NCI-H1436 (cell line): Measurements from ENCODE around the gene FAM98A.

Experiments used
- DNase-seq: peaks from one replicate; lab custom pipeline; 2025; lab: John Stamatoyannopoulos, UW

FAM98A gene

DNA sequence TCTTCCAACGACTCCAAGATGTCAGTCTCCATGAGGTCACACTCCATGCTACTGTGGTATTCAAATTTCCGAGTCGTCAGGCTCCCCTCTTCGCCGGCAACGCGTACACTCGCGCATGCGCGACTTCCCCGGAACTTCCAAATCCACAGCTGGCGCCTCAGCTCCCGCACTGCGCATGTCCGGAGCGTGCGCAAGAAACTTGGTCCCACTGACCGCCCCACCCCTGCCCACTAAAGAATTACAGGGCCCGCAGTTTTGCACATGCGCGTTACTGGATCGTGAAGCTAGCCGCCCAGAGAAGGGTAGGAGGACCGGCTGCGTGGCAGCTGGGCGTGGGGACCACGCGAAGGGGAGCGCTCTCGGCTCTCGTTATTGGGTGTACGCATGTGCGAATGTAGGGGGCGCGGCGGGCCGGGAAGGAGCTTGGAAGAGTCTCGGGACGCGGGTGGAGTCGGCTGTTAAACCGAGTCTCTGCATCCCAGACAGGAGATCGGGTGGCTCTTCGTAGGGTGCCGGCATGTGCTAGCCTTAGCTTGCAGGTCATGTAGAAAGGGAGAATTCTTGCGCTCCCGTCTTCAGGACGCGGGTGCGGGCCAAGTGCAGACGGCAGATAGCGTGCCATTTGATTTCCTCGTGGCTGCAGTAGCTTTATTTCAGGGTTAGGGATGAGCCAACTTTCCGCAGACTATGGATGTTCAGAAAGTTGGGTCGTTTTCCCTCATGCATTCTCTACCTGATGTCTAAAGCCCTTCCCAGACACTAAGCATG is at the start of gene FAM98A:
Gene FAM98A (minus strand): TSS at position 125 of the 768 bp plus-strand sequence. CDS start 78 bp downstream, at position 47.
- DNase-seq: peak; percentile 96

DNA sequence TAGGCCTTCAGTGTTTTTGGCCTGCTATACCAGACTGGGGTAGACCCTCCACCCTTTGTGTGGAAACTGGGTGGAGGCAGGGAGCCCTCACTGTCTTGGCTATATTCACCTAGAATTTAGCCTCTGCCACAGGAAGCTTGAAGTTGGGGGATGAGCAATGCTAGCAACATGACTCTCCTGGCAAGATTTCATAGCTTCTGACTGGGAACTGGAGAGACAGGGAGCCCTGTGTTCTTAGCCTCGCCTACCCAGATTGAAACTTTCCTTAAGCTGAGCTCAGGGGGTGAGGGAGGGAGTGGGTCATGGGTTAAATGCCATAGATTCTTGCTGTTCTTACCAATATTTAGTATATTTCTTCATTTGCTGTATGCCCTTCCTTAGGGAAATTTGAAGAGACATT is 46.8 kb upstream of the FAM98A start:
- no peak for DNase-seq

DNA sequence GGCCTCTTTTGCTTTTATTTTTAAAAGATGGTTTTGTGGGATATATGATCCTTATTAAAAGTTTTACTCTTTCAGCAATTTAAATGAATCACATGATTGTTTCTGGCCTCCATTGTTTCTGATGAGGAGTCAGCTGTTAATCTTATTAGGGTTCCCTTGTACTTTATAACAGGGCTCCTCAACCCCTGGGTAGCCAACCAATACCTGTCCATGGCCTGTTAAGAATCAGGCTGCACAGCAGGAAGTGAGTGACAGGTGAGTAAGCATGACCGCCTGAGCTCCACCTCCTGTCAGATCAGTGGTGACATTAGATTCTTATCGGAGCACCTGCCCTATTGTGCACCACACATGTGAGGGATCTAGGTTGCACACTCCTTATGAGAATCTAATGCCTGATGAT is 45.1 kb upstream of the FAM98A start:
- no peak for DNase-seq

DNA sequence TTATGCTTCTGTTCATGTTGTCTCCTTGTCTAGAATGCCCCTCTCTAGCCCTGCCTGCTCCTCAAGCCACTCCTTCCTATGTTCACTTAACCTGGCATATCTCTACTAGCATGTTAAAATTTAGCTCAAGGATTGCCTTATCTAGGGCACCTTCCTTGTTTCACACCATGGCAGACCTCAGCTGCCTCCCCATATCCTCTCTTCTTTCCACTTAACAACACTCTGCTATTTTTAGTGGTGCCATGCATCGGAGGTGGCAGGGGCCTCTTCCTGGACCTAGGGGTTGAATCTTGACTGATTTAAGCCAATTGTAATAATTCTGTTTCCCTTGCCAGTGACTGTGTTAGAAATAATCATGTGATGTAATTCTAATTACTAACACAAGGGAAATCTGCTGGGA is 36.9 kb upstream of the FAM98A start:
- DNase-seq: no peak

DNA sequence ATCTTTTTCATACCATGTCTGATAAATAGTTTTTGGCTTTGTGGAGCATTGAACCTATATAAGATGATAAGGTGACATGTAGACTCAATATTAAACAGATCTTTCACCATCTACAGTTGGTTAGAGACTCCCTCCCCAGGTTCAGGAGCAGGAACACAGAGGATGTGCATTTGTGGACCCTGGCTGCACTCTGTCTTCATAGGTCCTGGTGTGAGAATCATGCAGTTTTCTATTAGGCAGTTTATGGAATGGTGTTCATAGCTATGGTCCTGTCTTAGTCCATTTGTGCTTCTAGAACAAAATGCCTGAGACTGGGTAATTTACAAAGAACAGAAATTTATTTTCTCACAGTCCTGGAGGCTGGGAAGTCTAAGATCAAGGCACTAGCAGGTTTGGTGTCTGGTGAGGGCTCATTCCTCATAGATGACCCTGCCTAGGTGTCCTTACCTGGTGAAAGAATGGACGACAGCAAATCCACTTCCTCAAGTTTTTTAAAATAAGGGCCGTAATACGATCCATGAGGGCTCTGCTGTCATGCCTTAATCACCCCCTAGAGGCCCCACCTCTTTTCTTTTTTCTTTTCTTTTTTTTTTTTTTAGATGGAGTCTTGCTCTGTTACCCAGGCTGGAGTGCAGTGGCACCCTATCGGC is 35.3 kb upstream of the FAM98A start:
- no peak for DNase-seq

DNA sequence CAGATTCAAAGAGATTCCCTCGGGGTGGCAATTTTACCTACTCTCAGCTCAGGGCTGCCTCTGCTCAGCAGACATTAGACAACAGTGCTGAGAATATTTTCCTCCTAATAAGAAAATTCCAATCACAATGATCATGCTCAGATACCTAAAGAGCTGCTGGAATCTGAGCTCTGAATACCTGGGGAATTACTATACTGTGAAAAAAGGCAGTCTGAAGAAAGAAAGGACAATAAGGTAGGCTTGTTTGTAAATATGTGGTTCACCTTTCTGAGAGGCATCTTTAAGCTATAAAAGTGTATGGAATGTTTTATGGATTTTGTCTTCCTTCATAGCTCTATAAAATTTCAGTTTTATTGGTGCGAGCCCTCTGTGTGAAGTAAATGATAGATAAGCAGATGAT is 34.2 kb upstream of the FAM98A start:
- no peak for DNase-seq

DNA sequence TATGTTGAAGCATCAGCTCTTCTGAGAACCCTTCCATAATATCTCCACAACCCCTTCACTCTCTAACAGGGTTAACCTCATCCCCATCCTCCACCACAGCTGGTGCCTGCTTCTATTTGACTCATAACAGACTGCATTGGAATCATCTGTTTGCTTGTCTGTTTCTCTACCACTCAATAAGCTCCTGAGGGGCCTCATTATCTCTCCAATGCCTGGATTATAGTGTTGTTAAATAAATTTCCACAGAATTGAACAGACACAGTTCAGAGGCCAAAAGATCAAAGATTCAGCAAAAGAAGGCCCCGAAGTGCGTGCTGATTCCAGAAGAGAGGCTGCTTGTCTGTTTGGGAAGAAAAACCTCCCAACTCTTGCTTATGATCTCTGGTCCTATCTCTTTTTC is 33.7 kb upstream of the FAM98A start:
- DNase-seq: no peak

DNA sequence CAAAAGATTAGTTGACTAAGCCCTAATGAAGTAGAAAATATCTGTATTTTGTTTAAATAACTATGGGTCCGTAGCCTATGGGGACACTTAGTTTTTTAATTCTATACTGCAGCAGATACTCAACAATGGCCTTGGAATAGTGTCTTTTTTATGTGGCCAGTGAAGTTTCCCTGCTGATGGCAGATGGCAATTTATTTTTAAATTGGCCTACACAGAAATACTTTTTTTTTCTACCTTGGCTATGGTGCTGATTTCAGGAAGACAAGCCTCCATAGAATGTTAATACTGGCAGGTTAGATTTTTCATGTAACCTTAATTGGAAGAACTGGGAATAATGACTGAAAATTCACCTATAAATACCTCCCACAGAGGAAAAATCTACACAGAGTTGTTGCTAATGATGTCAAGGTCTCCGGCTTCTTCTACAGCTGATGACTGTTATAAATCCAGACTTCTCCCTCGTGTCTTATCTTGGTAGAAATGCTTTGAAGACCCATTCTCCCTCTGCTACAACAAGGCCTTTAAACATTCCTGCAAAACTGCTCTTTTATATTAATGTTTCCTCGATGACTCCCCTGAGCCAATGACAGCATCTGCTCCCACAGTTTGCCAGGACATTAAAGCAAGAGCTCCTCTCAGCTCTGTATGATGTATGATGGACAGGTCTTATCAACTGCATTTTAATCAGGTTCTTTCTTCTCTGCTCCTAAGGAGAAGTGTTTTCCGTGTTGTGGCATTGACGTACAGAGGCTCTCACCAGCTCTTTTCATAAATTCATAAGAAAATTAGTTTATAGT is 29.1 kb upstream of the FAM98A start:
- DNase-seq: no peak

DNA sequence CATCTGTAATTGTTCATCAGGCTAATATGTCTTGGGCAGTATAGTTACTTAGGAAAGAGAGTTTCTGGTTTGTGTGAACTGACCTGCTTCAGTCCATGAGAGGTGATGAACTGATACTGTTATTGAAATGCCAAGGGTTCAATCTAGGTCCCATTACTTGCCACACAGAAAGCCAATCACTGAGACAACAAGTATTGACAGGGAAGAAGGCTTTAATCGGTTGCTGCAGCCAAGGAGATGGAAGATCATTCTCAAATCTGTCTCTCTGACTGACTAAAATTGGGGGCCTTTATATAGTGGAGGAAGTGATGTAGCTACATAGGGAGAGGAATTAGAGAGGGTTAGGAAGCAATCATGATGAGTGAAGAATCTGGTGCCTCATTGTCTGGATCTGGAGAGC is 19.9 kb upstream of the FAM98A start:
- DNase-seq: no peak

DNA sequence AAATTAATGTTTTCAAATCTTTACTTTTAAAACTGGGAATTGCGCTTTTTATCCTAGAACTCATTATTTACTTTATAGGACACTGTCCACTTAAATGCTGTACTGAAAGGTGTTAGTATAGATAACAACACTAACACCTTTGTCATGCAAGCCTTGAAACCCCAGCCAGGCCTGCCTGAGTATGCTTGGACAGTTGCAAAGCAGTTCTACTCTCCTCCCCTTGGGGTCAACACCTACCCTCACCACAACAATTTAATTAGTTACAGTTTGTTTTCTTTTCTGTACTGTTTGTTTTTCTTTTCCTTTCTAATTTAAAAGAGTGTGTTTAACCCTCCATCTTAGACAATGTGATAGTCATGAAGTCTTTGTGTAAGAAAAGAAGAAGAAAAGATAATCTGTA is 18.9 kb upstream of the FAM98A start:
- DNase-seq: no peak

DNA sequence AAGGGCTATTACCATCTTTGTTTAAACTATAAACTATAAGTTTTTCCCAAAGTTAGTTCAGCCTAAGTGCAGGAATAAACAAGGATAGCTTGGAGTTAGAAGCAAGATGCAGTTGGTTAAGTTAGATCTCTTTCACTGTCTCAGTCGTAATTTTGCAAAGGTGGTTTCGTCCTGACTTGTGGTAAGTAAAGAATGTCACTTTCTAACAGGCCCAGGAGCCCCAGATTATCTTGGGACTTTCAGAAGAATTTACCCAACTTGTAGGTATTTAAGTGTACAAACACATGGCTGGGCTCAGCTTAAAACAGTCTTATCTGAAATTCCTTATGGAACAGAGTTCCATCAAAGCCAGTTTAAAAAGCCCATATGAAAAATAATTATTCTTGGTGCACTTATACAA is 18.3 kb upstream of the FAM98A start:
- no peak for DNase-seq

DNA sequence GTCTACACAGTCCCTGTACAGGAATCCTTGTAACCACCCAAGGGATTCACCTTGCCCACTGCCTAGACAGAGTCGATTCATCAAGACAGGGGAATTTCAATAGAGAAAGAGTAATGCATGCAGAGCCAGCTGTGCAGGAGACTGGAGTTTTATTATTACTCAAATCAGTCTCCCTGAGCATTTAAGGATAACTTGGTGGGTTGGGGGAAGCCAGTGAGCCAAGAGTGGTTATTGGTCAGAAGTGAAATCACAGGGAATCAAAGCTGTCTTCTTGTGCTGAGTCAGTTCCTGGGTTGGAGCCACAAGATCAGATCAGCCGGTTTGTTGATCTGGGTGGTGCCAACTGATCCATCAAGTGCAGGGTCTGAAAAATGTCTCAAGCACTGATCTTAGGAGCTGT is 17.8 kb upstream of the FAM98A start:
- DNase-seq: no peak

DNA sequence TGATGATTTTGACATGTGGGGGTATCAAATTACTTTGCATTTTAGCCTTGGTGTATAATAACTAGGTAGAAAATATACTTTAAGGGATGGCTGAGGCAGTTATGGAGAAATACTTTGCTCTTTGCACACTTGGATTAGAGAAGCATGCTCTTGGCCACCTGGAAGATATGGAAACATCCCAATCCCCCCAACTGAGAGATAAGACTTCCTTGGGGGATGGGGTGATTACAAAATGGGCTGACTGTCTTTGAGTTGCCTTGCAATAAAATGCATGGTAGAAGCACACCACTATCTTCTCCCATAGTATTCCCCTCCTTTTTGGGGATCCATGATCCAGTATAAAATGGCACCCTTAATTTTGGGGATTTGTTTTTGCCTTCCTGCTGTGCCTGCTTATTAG is 15.1 kb upstream of the FAM98A start:
- no peak for DNase-seq

DNA sequence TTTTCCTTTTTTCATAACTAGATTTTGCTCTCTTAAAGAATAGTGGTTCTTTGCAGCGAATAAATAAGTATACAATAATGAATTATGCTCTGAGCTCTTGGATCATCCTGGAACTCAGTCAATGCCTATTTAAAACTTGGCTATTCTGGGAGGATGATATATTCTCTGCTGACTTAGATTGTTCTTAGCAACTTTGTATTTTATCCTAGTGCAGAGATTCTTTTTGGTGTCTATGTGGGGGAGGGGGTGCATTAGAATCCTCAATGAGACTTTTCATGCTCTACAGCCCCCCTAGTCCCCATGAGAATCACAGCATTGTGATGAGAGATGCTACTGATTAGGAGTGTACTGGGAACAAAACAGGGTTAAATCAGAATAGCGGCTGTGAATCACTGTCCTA is 8.8 kb upstream of the FAM98A start:
- DNase-seq: no peak

DNA sequence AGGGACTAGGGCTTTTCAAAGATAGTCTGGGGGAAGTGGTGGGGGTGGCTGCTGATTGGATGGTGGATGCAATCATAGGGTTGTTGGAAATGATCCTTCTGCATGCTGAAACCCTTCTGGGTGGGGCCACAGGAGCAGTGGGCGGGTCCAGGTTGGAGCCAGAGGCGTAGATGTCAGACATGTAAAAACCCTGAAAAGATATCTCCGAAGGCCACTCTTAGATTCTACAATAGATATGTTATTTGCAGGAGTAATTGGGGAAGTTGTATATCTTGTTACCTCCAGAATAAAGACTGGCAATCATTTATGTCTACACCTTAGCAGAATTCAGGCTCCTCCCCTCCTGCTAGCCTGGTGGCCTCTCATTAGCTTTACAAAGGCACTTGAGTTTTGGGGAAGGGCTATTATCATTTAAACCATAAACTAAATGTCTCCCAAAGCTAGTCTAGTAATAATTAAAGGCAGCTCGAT is 8.2 kb upstream of the FAM98A start:
- no peak for DNase-seq

DNA sequence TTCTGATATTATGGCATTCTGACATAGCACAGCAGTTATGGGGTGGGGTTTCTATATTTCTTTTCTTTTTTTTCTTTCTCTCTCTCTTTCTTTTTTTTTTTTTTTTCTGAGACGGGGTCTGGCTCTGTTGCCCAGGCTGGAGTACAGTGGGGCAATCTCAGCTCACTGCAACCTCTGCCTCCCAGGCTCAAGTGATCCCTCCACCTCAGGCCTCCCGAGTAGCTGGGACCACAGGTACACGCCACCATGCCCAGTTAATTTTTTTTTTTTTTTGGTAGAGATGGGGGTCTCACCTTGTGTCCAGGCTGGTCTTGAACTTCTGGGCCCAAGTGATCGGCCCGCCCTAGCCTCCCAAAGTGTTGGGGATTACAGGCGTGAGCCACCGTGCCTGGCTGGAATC is 7.5 kb upstream of the FAM98A start:
- DNase-seq: no peak

DNA sequence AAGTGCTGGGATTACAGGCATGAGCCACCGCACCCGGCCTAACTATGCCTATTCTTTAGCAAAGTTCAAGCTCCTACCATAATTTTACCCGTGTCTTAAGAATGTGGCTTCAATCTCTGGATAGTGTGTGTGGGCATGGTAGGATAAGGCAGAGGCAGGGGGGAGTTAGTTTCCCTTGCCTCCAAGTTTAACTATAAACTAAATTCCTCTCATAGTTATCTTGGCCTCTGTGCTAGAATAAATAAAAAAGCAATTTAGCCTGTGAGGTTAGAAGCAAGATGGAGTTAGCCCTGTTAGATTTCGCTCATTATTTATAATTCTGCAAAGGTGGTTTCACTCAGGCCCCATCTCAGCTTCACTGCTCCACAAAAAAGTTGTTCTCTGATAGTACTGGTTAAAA is 7.0 kb upstream of the FAM98A start:
- no peak for DNase-seq

DNA sequence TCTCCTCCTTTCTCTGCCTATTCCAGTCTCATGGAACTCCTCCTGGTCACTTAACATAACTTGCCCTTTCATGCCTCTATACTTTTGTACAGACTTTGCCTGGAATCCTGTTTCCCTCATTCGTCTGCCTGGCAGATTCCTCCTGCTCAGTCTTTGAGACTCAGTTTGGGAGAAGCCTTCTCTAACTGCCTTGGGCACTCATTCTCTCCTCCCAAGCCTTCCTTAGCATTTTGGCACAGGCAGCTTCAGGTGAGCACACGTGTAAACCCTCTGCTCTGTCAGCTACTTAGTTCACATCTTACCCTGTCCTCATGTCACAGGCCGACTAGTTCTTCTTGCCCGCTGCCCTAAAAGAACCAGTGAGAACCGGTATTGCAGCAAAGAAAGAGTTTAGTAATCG is 6.0 kb upstream of the FAM98A start:
- no peak for DNase-seq

DNA sequence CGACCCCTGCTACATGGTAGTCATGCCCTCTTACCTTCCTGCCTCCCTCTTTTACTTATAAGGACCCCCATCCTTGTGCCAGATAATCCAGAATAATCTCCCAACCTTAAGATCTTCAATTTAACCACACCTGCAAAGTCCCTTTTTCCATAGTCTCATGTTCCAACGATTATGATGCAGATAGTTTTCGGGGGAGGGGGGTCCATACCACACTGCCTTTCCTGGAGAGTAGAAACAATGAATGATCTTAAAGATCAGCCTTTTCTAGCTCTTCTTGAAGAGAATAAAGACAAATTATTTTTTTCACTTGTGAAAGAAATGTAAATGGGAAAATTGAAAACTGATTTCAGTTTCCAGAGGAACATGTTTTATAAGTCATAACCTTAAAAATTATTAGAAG is 4.3 kb upstream of the FAM98A start:
- no peak for DNase-seq

DNA sequence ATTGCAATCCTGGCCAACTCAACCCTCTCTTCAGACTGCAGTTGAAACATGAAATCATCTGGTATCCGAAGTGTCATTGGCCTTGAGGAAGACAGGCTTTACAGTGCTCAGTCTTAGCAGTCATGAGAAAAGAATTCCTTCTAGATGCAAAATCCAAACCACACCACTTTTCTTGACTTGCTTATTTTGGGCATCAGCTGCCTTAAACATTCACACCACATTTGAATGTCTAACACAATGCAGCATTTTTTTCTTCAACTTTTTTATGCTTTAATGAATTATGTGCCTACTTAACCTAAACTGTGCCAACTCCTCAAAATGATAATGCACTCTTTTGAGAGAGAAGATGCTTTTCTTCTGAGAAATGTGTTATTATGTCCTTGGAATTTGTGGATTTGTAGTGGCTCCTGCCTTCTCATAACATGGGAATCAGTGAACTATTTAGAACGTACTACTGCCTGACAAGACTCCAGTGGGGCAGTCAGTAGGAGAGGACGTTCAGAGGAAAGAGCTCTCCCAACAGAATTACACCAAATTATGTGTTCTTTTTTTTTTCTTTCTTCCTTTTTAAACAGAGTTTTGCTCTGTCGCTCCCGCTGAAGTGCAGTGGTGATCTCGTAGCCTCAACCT is 3.2 kb upstream of the FAM98A start:
- no peak for DNase-seq

DNA sequence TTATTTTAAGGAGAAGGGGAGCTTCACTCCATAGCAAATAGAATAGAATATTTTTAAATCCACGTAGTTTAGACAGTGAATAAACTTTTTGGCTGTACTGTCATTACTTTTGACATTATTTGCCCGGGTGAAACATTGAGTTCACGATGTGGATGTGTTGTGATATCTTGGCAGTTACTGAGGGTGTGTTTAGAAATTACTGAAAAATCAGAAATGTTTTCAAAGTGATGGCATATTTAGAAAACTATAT is 769 bp upstream of the FAM98A start:
- no peak for DNase-seq

DNA sequence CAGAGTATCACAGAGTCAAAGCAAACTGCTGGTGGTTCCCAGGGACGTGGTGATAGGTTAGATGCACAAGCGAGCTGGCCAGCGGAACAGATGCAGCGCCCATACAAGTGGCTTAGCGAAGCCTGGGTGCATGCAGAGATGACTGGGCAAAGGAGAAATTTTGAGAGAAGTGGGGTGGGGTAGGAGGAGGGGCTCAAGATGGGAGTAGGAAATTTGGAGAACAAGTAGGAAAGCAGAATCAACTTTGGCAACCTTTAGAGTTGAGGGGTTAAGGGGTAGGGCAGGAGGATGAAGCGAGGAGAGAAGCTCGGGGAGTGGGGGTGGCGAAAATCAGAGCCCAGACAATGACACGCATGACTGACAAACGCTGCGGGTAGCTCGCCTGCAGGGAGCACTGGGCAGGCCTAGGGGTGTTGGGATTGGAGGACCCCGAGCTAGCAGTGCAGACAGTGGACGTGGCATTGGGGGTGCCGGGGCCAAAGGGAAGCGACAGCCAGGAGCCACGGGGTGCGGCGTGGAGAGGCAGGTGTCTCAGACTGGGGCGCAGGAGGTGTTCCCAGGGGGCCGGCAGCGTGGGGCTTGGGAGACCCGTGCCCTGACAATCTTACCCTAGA is 431 bp downstream of the FAM98A start:
- DNase-seq: no peak
